ENCODE data around the gene SPNS1. TPM values are rescaled to one million over a fixed set of nuclear protein-coding genes. Genes with fewer than 3 reads are reported as not detected.

Gene SPNS1
- total and polyA plus RNA-seq, 2 of the 8 experiments (the other 6 are each of a cell fraction or from before 2014, with no cell fraction given), result 48.8 to 66.9 TPM

- TF ChIP-seq CHD2 (IDR thresholded peaks at IDR 0.05; ENCODE audit: low read length) (peak; percentile 94), SP4 (IDR thresholded peaks at IDR 0.05; ENCODE audit: low read length) (peak; percentile 87; the same call in 1 of the 2 replicates), EZH2 (IDR thresholded peaks at IDR 0.05; ENCODE audit: low read depth, low read length, severe bottlenecking) (no peak), GTF2F1 (IDR thresholded peaks at IDR 0.05; ENCODE audit: borderline replicate concordance, low read depth, low read length) (no peak), SP2 (IDR thresholded peaks at IDR 0.05; ENCODE audit: low read length) (peak; percentile 90), TAF1 (IDR thresholded peaks at IDR 0.05; ENCODE audit: low read depth, low read length) (peak; percentile 78; the same call in 1 of the 2 replicates), SRF (IDR thresholded peaks at IDR 0.05; ENCODE audit: low read depth, low read length) (no peak), BCL11A (IDR thresholded peaks at IDR 0.05; ENCODE audit: low read depth in 2 of 2, low read length in 2 of 2) (no peak), TBP (IDR thresholded peaks at IDR 0.05; ENCODE audit: low read depth, low read length) (peak; percentile 68; the same call in 1 of the 2 replicates)
- TF ChIP-seq, protein P1, sequence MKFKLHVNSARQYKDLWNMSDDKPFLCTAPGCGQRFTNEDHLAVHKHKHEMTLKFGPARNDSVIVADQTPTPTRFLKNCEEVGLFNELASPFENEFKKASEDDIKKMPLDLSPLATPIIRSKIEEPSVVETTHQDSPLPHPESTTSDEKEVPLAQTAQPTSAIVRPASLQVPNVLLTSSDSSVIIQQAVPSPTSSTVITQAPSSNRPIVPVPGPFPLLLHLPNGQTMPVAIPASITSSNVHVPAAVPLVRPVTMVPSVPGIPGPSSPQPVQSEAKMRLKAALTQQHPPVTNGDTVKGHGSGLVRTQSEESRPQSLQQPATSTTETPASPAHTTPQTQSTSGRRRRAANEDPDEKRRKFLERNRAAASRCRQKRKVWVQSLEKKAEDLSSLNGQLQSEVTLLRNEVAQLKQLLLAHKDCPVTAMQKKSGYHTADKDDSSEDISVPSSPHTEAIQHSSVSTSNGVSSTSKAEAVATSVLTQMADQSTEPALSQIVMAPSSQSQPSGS (IDR thresholded peaks at IDR 0.05; ENCODE audit: low read length), result no peak
- TF ChIP-seq, protein P2, sequence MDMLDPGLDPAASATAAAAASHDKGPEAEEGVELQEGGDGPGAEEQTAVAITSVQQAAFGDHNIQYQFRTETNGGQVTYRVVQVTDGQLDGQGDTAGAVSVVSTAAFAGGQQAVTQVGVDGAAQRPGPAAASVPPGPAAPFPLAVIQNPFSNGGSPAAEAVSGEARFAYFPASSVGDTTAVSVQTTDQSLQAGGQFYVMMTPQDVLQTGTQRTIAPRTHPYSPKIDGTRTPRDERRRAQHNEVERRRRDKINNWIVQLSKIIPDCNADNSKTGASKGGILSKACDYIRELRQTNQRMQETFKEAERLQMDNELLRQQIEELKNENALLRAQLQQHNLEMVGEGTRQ (IDR thresholded peaks at IDR 0.05; ENCODE audit: low read length), result no peak
- TF ChIP-seq, protein P3, sequence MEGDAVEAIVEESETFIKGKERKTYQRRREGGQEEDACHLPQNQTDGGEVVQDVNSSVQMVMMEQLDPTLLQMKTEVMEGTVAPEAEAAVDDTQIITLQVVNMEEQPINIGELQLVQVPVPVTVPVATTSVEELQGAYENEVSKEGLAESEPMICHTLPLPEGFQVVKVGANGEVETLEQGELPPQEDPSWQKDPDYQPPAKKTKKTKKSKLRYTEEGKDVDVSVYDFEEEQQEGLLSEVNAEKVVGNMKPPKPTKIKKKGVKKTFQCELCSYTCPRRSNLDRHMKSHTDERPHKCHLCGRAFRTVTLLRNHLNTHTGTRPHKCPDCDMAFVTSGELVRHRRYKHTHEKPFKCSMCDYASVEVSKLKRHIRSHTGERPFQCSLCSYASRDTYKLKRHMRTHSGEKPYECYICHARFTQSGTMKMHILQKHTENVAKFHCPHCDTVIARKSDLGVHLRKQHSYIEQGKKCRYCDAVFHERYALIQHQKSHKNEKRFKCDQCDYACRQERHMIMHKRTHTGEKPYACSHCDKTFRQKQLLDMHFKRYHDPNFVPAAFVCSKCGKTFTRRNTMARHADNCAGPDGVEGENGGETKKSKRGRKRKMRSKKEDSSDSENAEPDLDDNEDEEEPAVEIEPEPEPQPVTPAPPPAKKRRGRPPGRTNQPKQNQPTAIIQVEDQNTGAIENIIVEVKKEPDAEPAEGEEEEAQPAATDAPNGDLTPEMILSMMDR (IDR thresholded peaks at IDR 0.05; ENCODE audit: control extremely low read depth in 1 of 3, insufficient read depth in 1 of 3, low read depth in 1 of 3, low read length in 3 of 3), result no peak
These were observed 23.7 kb upstream of the SPNS1 start, which contains the start of gene NFATC2IP (continued) for GRCh38 chr16:28950648-28951409.

Measured in H1 (cell line).